D721Med (cell line): ENCODE measurements around the gene CLDN6.

Experiments
- DNase-seq: peaks from one replicate; pipeline ENCODE4 v3.0.0; 2011; ENCODE audit warnings: low spot score; ENCODE audit not compliant: insufficient read length
- FAIRE-seq: peaks from 2 replicates; lab custom pipeline; 2011; peaks lifted over from hg19 to GRCh38; lab: Jason Lieb, UNC
- TF ChIP-seq, protein P1 (sequence below): IDR thresholded peaks from 2 replicates; pipeline ENCODE4 v1.5.1; 2012; ENCODE audit warnings: mild to moderate bottlenecking, control low read depth; ENCODE audit not compliant: insufficient read depth; ENCODE audit errors: missing control alignments

Gene CLDN6

DNA sequence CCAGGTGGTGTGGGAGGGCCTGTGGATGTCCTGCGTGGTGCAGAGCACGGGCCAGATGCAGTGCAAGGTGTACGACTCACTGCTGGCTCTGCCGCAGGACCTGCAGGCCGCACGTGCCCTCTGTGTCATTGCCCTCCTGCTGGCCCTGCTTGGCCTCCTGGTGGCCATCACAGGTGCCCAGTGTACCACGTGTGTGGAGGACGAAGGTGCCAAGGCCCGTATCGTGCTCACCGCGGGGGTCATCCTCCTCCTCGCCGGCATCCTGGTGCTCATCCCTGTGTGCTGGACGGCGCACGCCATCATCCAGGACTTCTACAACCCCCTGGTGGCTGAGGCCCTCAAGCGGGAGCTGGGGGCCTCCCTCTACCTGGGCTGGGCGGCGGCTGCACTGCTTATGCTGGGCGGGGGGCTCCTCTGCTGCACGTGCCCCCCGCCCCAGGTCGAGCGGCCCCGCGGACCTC, 4.5 kb downstream of the CLDN6 start:
- TF ChIP-seq, protein P1, sequence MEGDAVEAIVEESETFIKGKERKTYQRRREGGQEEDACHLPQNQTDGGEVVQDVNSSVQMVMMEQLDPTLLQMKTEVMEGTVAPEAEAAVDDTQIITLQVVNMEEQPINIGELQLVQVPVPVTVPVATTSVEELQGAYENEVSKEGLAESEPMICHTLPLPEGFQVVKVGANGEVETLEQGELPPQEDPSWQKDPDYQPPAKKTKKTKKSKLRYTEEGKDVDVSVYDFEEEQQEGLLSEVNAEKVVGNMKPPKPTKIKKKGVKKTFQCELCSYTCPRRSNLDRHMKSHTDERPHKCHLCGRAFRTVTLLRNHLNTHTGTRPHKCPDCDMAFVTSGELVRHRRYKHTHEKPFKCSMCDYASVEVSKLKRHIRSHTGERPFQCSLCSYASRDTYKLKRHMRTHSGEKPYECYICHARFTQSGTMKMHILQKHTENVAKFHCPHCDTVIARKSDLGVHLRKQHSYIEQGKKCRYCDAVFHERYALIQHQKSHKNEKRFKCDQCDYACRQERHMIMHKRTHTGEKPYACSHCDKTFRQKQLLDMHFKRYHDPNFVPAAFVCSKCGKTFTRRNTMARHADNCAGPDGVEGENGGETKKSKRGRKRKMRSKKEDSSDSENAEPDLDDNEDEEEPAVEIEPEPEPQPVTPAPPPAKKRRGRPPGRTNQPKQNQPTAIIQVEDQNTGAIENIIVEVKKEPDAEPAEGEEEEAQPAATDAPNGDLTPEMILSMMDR, result no peak
- FAIRE-seq (no peak), DNase-seq (no peak)

DNA sequence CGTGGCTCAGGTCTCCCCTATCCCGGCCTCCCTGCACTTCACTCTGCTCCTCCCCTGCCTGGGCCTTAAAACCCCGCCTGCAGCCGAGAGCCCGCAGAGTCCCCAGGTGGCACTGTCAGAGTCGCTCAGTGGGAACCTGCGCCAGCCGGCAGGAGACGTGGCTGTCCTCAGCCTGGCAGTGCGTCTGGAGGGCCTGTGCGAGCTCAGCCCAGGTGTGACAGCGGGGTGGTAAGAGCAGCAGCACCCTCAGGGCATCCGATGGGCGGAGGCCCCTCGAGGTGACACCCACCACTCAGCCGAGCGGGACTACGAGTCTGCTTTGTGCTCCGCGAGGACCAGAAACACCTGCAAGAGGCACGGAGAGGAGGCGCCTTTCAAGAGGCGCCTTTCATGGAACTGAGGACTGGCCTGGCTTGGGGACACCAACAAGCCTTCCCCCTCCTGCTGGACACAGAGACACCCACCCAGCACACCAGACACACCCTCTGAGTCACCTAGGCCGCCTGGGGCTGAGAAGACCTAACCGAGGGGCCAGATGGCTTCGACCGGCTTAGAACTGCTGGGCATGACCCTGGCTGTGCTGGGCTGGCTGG, 5.1 kb downstream of the CLDN6 start, which contains the start of gene CLDN9:
TSS of gene CLDN9 (plus strand) at position 96 of the 593 bp plus-strand sequence. CDS start at position 536, 440 bp downstream.
- no peak for DNase-seq
- FAIRE-seq, result no peak
- TF ChIP-seq, protein P1, result no peak

DNA sequence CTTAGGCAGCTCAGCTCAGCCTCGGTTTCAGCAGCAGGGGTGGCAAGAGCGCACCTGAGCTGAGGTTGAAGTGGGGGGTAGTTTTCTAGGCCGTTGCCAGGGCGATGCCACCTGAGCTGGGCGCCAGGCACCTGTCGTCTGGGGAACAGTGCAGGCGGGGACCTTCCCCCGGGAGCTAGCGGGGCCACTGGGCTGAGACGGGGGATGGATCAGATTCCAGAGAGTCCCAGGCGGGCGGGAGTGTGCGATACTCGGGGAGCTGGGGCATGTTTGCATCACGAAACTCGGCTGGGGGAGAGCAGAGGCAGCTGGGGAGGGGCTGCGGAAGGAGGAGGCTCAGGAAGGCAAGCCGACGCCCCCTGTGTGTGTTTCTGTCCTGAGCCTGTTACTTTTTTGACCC, 5.7 kb downstream of the CLDN6 start:
- no peak for DNase-seq
- no peak for FAIRE-seq
- TF ChIP-seq, protein P1, result no peak

DNA sequence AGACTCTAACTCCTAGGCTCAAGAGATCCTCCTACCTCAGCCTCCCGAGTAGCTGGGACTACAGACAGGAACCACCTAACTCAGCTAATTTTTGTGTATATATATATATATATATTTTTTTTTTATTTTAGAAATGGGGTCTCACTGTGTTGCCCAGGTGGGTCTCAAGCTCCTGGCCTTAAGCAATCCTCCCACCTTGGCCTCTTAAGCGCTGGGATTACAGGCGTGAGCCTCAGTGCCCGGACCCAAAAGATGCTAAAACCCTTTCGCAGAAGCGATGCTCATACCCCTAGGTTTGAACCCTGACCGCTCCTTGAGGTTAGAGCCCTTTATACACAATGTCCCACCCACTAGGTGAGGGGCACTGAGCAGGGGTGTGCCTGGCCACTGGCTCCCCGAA, 7.5 kb downstream of the CLDN6 start:
- TF ChIP-seq, protein P1, result no peak
- FAIRE-seq (no peak), DNase-seq (no peak)

DNA sequence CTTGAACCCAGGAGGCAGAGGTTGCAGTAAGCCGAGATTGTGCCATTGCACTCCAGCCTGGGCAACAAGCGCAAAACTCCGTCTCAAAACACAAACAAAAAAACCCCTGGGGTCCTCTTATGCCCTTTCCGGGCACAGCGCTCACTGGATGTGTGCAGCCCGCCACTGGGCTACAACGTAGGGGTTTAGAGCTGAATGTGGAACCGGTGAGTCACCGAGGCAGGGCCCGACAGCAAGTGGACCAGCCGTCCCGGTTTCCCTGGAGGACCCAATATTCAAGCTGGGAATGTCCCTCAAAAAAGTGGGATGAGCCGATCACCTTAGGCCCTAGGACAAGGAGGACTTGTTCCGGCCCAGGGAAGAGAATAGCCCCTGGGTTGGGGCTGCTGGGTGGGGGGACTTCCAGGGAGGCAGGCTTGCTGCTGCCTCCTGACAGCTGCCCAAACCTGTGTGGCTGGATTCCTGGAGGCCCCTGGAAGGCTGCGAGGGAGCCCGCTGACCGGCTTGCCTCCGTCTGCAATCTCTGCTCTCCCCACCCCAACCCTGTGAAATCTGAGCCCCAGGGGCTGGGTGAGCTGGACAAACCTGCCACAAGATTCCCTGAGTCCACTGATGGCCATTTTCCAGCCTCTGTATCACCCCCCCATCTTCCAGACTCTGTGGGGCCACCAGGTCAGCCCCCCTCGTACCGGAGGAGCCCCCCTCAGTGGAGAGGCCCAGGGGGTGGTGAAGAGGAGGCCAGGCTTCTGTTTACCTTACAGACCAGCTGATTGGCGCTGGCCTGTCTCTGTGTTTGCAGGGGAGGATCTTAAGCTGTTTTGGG, 8.2 kb downstream of the CLDN6 start:
- FAIRE-seq (no peak), DNase-seq (no peak)
- TF ChIP-seq, protein P1, result no peak

DNA sequence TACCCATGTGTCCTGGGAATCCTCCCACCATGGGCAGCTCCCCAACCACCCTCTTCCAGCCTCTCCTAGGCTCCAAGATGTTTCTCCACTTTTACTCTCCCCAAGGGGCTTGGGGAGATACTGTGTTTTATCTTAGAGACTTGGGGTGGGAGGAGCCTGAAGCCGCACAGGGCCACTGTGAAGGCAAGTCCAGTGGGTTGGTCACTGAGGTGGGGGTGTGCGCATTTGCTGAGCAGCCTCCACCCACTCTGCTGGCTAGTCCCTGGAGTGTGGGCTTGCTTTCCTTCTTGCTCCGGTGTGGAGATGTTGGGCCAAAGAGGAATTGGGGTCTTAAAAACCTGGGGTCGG, 9.3 kb downstream of the CLDN6 start:
- DNase-seq (no peak), FAIRE-seq (no peak)
- TF ChIP-seq, protein P1, result no peak

DNA sequence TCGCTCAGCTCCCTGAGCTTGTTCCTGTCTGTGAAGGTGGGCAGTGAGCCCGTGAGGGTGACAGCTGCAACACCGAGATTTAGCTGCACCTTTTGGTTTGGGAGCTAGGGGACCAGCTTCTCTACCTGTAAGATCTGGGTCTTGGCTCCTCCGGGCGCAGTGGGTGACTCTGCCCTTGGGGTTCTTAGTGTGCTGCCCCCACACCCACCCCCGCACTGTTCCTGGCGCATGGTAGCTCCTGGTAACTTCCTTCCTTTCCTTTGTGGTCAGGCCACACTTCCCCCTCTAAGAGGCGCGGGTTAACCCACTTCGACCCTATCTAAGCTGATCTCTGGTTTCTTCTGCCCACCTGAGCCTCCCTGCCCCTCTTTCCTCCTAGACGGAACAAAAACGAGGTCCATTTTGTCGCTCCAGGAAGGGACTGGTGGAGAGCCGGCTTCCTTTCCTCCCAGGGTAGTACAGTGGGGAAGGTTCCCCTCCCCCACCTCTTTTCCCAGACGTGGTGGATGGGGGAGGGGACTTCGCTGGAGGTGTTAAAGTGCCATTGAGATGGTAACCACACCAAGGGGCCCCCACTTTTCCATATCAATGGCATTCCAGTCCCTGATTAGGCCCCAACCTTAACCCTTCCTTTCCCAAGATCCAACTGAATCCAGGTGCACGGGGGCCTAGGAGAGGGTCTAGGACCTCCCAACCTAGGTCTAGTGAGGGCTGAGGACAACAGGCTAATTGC, 9.9 kb downstream of the CLDN6 start:
- no peak for DNase-seq
- no peak for FAIRE-seq
- TF ChIP-seq, protein P1, result no peak
